Stimulated activated CD4-positive, alpha-beta T cell treated with anti-CD3 and anti-CD28 coated beads, Interleukin-4, amount 100 ng/mL, for 24 hours (primary cell): Measurements from ENCODE around the gene CAMKK2.
"Not testable (repeated sequence)": the region's sequence is repeated elsewhere in the genome, so short reads cannot be mapped to it uniquely, and the experiment has no call there.

Experiments used
- DNase-seq: peaks from one replicate; pipeline ENCODE4 v3.0.0-alpha.2; 2020

The CAMKK2 gene

DNA sequence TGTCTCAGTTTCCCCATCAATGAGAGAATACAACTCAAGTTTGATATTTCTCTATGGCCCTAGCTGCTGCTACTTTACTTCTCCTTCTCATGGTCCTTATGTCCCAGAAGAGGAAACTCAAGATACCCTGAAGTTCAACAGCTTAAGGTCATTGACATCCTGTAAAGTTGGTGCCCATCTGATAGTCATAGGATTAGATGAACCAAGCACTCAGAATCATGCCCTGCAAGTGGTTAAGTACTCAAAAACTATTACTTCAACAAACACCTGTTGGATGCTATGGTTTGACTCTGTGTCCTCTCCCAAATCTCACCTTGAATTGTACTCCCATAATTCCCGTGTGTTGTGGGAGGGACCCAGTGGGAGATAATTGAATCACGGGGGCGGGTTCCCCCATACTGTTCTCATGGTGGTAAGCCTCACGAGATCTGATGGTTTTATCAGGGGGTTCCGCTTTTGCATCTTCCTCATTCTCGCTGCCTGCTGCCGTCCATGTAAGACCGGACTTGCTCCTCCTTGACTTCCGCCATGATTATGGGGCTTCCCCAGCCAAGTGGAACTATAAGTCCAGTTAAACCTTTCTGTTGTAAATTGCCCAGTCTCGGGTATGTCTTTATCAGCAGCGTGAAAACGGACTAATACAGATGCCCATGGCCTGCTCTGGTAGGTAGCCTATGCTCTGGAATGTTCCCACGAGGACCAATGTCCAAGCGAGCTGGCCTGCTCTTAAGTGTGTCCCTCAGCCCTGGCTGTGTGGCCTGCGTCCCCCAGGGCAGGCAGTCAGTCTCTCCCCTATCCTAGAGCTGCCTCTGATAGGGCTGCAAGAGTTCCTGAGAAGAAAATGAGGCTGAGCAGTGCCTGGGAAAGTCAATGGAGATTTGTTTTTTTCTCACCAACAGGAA lies 18.1 kb downstream of the CAMKK2 start:
- no peak for DNase-seq

DNA sequence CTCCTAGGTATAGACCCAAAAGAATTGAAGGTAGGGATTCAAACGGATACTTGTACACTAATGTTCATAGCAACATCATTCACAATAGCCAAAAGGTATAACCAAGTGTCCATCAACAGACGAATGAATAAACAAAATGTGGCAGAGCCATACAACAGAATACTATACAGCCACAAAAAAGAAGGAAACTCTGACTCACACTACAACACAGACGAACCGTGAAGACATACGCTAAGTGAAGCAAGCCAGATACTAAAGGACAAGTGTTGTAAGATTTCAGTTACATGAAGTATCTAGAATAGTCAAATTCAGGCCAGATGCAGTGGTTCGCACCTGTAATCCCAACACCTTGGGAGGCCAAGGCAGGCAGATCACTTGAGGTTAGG lies 19.1 kb downstream of the CAMKK2 start:
- no peak for DNase-seq

DNA sequence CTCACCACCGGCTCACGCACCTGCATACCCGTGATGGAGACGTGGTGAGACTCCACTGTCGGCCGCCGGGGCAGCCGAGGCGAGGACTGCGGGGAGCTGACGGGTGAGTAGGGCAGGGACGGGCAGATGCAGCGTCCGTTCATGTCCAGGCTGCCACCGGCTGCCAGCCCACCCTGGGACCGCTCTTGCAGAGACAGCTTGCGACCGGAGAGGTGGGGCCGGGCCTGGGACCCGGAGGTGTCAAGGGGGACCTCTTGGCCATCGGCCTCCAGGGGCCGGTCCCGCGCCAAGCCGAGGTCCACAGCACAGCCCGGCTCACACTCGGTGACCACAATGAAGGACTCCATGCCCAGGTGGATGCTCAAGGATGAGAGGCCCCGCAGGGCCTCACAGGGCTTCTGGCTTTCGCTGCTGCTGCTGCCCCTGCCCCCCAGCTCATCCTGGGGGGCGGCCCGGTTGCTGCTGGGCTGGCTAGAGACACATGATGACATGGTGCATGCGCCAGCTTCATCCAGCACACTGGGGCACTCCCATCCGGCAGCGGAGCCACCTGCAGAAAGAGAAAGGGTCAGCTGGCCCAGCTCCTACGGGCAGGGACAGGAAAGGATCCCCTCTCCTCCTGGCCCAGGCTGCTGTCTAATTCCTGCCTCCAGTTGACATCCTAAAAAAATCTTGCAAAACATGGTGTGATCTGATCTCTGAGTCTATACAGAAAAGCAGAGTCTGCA lies 22.3 kb downstream of the CAMKK2 start:
- no peak for DNase-seq

DNA sequence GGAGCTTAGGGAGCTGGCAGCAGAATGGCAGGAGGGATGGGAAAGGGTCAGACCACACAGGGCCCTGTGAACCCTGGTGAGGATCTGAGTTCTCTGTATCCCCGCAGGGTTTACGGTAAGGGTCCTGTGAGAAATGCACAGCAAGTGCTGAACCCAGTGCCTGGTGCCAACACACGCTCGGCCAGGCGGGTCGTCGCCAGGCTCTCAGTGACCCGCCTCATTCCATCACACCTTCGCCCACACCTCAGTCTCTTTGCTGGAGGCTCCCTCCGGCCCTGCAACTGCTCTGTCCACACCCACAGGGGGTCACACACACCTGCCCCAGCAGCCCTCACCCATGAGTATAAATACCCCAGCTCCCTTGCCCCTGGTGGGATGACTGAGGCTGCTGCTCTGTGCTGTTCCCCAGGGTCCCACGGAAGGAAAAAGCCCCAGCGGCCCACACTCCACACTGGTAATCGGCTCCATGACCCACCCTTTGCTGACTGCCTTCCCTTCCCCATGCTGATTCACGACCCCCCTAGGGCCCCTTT lies 23.1 kb downstream of the CAMKK2 start:
- DNase-seq: no peak

DNA sequence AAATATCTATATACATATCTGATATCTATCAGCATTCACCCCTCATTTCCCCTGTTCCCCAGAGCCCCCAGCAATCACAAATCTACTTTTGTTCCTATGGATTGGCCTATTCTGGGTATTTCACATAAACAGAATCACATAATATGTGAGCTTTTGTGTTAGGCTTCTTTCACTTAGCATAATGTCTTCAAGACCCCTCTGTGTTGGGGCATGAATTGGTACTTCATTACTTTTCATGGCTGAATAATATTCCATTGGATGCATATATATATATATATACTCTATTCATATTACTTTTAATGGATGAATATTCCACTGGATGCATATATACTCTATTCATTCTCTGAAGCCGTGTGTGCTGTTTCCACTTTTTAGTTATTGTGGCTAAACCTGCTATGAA lies 28.7 kb downstream of the CAMKK2 start:
- no peak for DNase-seq

DNA sequence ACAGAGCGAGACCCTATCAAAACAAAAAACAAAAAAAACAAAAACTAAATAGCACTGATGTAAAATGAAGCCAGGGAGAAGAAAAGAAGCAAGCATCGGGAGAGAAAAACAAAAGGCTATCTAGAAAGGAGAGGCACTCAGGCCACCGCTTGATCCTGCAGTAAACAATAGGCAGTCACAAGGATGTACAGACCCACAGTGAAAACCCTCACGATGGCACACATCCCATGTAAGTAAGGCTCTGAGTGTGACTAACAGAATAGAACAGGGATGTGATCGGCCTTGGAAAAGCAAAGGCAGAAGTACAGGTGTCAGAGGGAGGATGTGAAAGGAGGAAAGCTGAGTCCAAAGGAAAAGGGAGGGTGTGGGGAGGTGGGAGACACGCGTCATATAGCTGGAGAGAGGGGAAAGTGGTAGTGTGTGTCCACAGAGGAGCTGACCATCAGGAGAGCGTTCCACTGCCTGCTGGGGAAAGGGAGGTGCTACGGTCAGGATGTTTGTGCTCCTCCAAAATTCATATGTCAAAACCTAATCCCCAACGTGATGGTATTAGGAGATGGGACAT lies 31.5 kb downstream of the CAMKK2 start:
- DNase-seq: no peak

DNA sequence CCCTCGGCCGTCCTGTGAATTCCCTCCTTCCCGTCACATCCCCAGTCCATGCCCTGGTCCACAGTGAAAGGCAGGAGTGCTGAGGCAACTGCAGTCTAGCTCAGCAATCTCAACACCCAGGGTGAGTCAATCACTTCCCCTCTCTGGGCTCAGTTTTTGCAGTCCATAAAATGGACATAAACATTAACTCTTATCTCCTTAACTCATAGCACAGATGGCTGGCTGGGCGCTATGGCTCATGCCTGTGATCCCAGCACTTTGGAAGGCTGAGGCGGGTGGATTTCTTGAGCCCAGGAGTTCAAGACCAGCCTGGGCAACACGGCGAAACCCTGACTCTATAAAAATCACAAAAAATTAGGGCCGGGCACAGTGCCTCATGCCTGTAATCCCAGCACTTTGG lies 32.4 kb downstream of the CAMKK2 start:
- no peak for DNase-seq

DNA sequence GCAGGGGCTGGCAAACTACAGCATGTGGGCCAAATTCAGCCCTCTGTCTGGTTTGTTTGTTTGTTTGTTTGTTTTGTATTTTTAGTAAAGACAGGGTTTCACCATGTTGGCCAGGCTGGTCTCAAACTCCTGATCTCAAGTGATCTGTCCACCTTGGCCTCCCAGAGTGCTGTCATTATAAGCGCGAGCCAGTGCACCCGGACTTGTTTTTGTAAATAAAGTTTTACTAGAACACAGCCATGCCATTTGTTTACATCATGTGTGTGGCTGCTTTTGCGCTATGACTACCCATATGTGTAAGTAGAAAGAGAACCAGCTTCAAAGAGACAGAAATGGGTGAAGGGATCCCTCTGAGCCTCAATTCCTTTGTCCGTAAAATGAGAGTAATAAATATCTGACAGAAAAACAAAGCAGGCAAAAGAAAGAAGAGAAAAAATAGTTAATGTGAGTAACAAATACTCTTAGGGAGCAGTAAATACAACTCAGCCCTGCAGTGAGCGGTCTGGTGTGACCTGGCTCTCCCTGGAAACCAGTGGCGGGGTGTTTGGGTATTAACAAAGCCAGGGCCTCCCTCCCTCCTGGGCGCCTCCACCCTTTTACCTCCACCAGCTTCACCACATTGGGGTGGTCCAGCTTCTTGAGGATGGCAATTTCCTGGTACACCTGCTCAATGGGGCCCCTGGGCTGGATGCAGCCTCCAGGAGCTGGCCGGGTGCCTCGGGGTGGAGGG lies 33.1 kb downstream of the CAMKK2 start:
- no peak for DNase-seq

DNA sequence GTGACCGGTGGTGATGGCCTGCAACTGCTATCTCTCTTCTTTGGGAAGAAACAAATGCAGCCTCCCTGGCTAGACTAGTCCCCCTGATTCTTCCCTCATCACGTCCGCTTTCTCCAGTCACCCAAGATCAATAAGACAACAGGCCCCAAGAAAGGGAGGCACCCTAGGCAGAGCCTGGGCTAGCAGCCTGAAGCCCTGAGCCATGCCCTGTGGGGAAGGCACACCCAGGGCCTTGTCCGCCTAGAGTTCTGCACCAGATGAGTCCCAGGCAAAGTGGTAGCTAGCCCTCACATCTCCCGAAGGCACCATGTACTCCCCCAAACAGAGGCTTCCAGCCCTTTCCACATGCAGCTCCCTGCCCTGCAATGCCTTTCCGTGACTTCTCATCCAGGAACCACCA lies 35.1 kb downstream of the CAMKK2 start:
- no peak for DNase-seq

DNA sequence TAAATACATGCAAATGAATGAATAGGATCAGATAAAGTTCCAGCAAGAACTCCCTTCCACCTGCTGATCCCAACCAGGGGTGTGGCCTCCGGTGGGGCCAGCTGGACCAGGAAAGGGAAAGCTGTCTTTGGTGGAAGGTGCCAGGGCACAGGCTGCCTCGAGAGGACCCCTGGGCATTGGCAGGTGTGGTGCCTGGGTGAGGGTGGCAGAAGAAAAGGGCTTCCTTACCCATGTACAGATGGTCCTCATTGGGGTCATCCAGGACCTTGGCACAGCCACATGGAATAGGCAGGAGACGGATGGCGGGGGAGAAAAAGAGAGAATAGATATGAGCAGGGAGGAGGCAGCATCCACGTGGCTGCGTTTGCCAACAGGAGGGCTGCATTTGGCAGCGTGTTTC lies 36.4 kb downstream of the CAMKK2 start:
- DNase-seq: no peak

DNA sequence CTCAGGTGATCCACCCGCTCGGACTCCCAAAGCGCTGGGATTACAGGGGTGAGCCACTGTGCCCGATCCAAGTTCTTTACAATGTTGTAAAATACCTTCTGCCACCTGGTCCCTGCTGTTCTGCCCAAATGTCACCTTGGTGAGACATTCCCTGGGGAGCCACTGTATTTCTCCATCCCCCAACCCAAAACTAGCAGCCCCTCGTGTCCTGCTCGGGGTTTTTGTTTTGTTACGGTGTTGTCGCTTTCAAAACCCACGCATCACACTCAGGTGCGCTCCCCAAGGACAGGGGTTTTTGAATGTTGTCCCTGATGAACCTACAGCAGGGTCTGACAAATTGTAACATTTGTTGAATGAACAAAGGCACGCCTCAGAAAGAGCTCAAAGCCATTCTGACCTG lies 37.4 kb downstream of the CAMKK2 start:
- DNase-seq: no peak

DNA sequence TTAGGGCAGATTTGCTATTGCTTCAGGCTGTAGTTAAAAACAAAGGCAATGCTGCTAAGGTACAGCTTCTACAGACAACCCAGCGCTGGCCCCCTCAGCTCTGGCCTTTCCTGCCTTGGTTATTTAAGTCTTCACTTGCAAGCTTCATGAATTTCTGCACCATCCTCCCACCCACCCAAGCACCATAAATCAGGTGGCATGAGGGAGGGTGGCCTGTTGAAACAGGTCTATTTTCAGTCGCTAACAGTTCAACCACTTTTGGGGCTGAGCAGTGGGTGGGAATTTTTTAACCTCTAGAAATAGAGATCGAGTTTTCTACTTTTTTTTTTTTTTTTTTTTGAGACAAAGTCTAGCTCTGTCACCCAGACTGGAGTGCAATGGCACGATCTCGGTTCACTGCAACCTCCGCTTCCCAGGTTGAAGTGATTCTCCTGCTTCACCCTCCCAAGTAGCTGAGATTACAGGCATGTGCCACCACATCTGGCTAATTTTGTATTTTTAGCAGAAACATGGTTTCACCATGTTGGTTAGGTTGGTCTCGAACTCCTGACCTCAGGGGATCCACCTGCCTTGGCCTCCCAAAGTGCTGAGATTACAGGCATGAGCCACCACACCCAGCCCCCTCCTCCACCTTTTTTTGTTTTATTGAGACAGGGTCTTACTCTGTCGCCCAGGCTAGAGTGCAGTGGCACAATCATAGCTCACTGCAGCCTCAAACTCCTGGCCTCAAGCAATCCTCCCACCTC lies 38.6 kb downstream of the CAMKK2 start:
- DNase-seq: not testable (repeated sequence)

DNA sequence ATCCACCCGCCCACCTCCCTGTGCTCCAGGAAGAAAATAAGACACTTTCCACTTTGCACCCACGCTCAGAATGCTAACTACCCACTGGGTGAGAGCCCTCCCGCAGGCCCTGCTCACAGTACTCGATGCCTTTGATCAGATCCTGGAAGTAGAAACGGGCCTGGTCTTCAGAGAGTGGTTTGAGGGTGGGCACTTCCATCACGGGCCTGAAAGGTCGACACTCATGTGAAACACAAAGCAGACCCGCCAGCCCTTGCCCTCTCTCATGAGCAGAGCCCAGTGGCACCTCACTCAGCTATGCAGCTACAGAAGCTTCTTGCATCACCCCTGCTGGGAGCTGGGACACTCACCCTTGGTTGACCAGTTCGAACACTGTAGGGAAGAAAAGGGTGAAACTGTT lies 41.1 kb downstream of the CAMKK2 start:
- DNase-seq: no peak

DNA sequence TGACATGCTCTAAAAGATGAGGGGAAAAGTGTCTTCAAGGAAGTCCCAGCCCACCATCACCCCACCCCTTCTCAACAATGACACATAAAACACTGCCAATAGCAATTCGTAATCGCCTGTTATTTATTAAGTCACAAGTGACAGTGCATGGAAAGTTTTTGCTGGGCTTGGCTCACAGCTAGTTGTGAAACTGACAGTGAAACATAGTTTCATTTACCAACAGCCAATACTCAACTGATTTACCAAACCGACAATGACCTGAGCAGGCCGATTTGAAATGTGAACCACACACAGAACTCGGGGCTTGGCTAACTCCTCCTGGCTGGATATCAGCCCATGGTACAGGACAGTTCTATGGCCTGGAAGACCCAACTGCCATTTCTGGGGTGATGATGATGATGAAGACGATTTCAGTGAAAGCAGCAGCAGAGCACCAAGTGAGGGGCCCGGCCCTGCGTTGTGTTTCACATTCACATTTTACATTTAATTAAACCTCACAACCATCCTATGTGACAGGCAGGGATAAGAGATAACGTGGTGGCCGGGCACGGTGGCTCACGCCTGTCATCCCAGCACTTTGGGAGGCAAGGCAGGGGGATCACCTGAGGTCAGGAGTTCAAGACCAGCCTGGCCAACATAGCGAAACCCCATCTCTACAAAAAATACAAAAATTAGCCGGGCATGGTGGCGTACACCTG lies 42.7 kb downstream of the CAMKK2 start:
- DNase-seq: no peak

DNA sequence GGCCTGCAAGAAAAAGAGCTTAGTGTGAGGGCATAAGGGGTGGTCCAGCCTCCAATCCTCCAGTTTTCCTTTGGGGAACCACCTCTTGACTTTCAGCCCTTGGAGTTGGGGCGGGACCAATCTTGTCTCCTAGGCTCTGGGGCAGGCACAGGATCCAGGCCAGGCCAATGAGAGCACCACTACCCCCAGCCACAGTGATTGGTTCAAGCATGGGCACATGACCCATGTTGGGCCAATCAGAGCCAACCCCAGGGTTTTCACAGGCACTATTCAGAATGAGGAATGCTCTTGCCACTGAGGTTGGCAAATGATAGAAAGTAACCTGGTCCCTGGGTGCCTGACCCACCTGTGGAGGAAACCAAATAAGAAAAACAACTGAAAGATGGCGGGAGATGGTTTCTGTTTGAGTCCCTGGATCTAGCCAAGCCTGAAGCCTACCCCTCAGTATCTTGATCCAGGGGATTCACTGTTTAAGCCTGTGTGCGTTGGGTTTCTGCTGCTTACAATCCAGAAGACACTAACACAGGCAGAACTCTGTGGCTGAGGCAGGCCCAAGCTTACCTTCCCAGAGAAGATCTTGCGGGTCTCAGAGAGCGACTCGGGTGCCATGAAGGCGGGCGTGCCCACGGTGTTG lies 43.7 kb downstream of the CAMKK2 start:
- no peak for DNase-seq

DNA sequence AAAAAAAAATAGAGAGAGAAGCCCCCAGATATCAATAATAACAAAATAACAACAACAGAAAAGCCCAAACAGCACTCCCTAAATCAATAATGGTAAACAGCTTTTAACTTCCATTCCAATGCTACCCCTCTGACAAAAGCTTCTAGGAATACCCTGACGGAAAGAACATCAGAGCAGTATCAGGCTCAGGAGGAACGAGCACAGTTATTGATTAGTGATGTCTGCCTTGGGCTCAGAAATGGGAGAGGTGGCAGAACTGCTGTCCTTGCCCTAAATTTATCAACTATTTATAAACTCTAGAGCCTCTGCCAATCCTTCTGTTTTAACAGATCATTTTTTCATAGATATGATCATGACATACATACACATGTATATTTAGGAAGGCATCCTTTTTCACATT lies 44.7 kb downstream of the CAMKK2 start:
- no peak for DNase-seq

DNA sequence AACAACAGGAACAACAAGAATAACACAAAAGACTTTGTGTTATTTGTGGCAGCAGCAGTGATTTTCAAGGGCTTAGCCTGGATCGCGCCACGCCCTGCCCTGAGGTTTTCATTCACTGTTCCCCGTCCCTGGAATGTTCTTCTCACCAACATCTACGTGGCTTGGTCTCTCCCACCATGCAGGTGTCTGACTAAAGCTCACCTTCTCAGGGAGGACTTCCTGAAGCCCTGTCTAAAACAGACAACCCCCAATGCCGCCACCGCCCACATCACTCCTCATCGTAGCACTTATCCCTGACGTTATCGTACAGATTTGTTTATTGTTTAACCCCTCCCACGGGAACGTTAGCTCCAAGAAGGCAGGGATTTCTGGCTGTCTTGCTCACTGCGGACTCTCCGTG lies 46.1 kb downstream of the CAMKK2 start:
- DNase-seq: no peak

DNA sequence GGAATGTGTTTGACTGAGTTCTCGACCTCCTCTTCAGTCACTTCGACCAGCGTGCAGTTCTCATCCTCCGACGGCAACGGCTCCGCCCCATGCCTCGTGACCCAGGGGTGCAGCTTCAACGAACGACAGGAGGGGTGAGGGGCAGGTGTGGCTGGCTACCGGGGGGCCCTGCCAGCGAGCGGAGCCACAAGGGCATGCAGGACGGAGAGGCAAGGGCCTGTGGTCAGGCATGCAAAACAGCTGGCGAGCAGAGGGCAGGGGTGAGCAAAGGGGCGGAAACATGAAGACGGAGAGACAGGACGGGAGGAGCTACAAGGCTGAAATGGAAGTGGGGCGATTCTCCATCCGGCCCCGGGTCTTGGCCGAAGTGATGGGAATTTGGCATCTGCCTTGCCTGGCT lies 47.9 kb downstream of the CAMKK2 start:
- no peak for DNase-seq

DNA sequence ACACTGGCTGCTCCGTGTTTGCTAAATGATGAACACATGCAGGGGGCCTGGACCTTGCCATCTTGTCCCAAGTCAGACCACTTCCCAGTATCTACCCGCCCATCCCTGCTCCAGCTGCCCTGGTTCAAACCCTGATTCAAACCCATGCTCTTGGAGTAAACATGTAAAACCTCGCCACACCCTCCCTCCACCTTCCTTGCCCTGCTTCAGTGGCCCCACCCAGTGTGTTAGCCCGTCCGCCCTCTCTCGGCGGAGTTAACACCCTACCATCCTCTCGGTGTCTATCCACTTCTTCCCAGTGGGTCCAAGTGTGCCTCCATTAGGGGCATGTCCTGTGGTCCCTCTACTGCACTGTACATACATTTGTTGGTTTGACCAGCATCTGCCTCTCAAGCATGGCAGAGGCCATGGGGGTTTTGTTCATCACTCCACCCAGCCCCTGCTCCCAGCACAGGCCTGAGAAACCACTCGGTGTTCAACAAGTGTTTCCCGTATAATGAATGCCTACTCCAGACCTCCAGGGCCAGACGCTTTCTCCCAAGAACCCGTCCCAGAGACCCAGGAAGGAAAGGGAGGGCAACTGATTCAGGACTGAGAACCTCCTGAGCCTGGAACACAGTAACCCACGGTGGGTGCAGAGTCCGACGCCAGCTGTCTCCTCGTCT lies 49.5 kb downstream of the CAMKK2 start:
- DNase-seq: no peak

DNA sequence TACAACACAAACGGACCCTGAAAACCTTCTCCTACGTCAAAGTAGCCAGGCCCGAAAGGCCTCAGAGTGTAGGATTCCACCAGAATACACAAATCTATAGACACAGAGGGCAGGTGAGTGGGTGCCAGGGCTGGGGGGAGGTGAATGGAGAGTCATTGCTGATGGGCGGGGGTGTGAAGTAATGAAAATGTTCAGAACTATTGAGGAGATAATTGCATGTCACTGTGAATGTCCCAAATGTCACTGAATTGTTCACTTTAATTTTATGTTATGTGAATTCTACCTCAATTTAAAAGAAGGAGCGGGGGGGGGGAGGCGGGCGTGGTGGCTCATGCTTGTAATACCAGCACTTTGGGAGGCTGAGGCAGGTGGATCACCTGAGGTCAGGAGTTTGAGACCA lies 50.6 kb downstream of the CAMKK2 start:
- DNase-seq: no peak

DNA sequence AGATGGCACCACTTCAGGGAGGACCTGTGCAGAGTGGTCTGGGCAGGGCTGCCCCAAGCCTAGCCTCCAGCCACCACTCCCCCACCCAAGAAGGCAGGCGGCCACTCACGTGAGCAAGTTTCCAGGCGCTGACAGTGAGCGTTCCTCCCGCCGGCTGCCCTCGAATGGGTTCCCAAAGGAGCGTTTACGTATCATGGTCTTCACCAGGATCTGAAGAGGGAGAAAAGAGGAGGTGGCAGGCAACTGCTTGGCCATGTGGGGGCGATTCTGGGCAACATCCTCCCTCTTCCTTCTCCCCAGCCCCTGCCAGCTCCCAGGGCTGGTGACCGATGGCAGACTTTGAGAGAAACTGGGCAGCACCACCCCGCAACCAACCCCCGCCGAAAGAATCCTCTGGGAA lies 51.5 kb downstream of the CAMKK2 start:
- no peak for DNase-seq
